SK-N-SH treated with all-trans-retinoic acid at 6 μM for 48 hours (cell line): Measurements from ENCODE around the gene PWWP2B.

Experiments used
- ATAC-seq: fragments of 200-7000 bp; cut with Tn5 transposase; 3 replicates; pipeline ENCODE4 v1.9.1; 2020; ENCODE audit warnings: mild to moderate bottlenecking, moderate library complexity
- ARNTL ChIP-seq: fragments of 450-650 bp; formaldehyde crosslinking; IDR thresholded peaks from 2 replicates; pipeline ENCODE4 v1.5.0; 2020; ENCODE audit warnings: low read depth, mild to moderate bottlenecking, moderate library complexity, borderline replicate concordance
- BACH2 ChIP-seq: fragments of 250-450 bp; sonication (Bioruptor Pico); IDR thresholded peaks from 2 replicates; pipeline ENCODE4 v1.9.0; 2021; ENCODE audit warnings: mild to moderate bottlenecking, borderline replicate concordance
- ESRRG ChIP-seq: fragments of 250-450 bp; sonication (Bioruptor Pico); IDR thresholded peaks from 2 replicates; pipeline ENCODE4 v1.6.1; 2021; ENCODE audit warnings: mild to moderate bottlenecking
- GLIS3 ChIP-seq: fragments of 250-450 bp; sonication (Bioruptor Pico); IDR thresholded peaks from 2 replicates; pipeline ENCODE4 v1.5.0; 2020; ENCODE audit warnings: mild to moderate bottlenecking, moderate library complexity
- ISL1 ChIP-seq: fragments of 250-450 bp; sonication (Bioruptor Pico); IDR thresholded peaks from 2 replicates; pipeline ENCODE4 v2.1.2; 2022; ENCODE audit warnings: mild to moderate bottlenecking, moderate library complexity
- OSR1 ChIP-seq: fragments of 250-450 bp; sonication (Bioruptor Pico); IDR thresholded peaks from 2 replicates; pipeline ENCODE4 v1.8.0; 2022; ENCODE audit warnings: moderate library complexity, mild to moderate bottlenecking, inconsistent platforms
- PPARA ChIP-seq: fragments of 250-450 bp; sonication (Bioruptor Pico); IDR thresholded peaks from 2 replicates; pipeline ENCODE4 v1.5.0; 2020; ENCODE audit warnings: mild to moderate bottlenecking, borderline replicate concordance
- RARB ChIP-seq: fragments of 250-450 bp; sonication (Bioruptor Pico); IDR thresholded peaks from 2 replicates; pipeline ENCODE4 v1.8.0; 2021; ENCODE audit warnings: mild to moderate bottlenecking, moderate library complexity
- SNAI2 ChIP-seq: fragments of 250-450 bp; sonication (Bioruptor Pico); IDR thresholded peaks from 2 replicates; pipeline ENCODE4 v1.5.0; 2020; ENCODE audit warnings: mild to moderate bottlenecking, moderate library complexity
- TCF4 ChIP-seq: fragments of 250-450 bp; sonication (Bioruptor Pico); IDR thresholded peaks from 2 replicates; pipeline ENCODE4 v1.8.0; 2021; ENCODE audit warnings: mild to moderate bottlenecking, moderate library complexity, borderline replicate concordance
- TOX ChIP-seq: fragments of 250-450 bp; sonication (Bioruptor Pico); IDR thresholded peaks from 2 replicates; pipeline ENCODE4 v1.8.0; 2021; ENCODE audit warnings: mild to moderate bottlenecking, moderate library complexity, borderline replicate concordance
- ZC3H10 ChIP-seq: fragments of 250-450 bp; sonication (Bioruptor Pico); IDR thresholded peaks from 2 replicates; pipeline ENCODE4 v1.5.1; 2021; ENCODE audit warnings: mild to moderate bottlenecking, moderate library complexity
- ZFP3 ChIP-seq: fragments of 250-450 bp; sonication (Bioruptor Pico); IDR thresholded peaks from 2 replicates; pipeline ENCODE4 v1.5.0; 2020; ENCODE audit warnings: mild to moderate bottlenecking, moderate library complexity
- ZFP30 ChIP-seq: fragments of 450-650 bp; formaldehyde crosslinking; IDR thresholded peaks from 2 replicates; pipeline ENCODE4 v1.5.0; 2022; ENCODE audit warnings: mild to moderate bottlenecking, moderate library complexity
- ZNF565 ChIP-seq: fragments of 450-650 bp; formaldehyde crosslinking; conservative IDR thresholded peaks from 2 replicates; pipeline ENCODE4 v1.5.0; 2020; ENCODE audit warnings: low read depth, mild to moderate bottlenecking, moderate library complexity
- ZNF70 ChIP-seq: fragments of 450-650 bp; formaldehyde crosslinking; IDR thresholded peaks from 2 replicates; pipeline ENCODE4 v1.5.0; 2020; ENCODE audit warnings: mild to moderate bottlenecking, moderate library complexity
- TF ChIP-seq, protein P1 (sequence below): fragments of 250-450 bp; sonication (Bioruptor Pico); IDR thresholded peaks from 2 replicates; pipeline ENCODE4 v1.5.0; 2020; ENCODE audit warnings: mild to moderate bottlenecking, moderate library complexity
- TF ChIP-seq, protein P2 (sequence below): fragments of 250-450 bp; sonication (Bioruptor Pico); IDR thresholded peaks from 2 replicates; pipeline ENCODE4 v1.8.0; 2020; ENCODE audit warnings: mild to moderate bottlenecking, moderate library complexity, borderline replicate concordance
- TF ChIP-seq, protein P3 (sequence below): fragments of 250-450 bp; sonication (Bioruptor Pico); IDR thresholded peaks from 2 replicates; pipeline ENCODE4 v1.5.1; 2021; ENCODE audit warnings: mild to moderate bottlenecking, moderate library complexity
- TF ChIP-seq, protein P4 (sequence below): fragments of 250-450 bp; sonication (Bioruptor Pico); IDR thresholded peaks from 2 replicates; pipeline ENCODE4 v1.5.1; 2020; ENCODE audit warnings: low read depth, mild to moderate bottlenecking, moderate library complexity
- TF ChIP-seq, protein P5 (sequence below): fragments of 250-450 bp; sonication (Bioruptor Pico); IDR thresholded peaks from 2 replicates; pipeline ENCODE4 v1.8.0; 2021; ENCODE audit warnings: low read depth, mild to moderate bottlenecking, moderate library complexity, borderline replicate concordance

PWWP2B gene

DNA sequence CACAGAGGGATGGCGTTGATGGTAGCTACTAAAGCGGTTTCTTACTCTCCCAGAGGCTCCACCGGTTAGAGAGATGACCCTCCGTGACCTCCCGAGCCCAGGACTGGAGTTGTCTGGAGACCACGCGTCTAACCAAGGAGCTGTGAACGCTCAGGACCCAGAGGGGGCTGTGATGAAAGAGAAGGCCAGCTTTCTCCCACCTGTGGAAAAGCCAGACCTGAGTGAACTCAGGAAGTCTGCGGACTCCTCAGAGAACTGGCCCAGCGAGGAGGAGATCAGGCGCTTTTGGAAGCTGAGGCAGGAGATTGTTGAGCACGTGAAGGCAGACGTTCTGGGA lies 49.1 kb upstream of the PWWP2B start:
- no peak for ATAC-seq
- TF ChIP-seq, protein P1, sequence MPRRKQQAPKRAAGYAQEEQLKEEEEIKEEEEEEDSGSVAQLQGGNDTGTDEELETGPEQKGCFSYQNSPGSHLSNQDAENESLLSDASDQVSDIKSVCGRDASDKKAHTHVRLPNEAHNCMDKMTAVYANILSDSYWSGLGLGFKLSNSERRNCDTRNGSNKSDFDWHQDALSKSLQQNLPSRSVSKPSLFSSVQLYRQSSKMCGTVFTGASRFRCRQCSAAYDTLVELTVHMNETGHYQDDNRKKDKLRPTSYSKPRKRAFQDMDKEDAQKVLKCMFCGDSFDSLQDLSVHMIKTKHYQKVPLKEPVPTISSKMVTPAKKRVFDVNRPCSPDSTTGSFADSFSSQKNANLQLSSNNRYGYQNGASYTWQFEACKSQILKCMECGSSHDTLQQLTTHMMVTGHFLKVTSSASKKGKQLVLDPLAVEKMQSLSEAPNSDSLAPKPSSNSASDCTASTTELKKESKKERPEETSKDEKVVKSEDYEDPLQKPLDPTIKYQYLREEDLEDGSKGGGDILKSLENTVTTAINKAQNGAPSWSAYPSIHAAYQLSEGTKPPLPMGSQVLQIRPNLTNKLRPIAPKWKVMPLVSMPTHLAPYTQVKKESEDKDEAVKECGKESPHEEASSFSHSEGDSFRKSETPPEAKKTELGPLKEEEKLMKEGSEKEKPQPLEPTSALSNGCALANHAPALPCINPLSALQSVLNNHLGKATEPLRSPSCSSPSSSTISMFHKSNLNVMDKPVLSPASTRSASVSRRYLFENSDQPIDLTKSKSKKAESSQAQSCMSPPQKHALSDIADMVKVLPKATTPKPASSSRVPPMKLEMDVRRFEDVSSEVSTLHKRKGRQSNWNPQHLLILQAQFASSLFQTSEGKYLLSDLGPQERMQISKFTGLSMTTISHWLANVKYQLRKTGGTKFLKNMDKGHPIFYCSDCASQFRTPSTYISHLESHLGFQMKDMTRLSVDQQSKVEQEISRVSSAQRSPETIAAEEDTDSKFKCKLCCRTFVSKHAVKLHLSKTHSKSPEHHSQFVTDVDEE (CRISPR knock-in tag), result no peak
- no peak for TF ChIP-seq ZFP3 (CRISPR knock-in tag)
- TF ChIP-seq ISL1 (CRISPR knock-in tag), result no peak
- no peak for TF ChIP-seq SNAI2 (CRISPR knock-in tag)

DNA sequence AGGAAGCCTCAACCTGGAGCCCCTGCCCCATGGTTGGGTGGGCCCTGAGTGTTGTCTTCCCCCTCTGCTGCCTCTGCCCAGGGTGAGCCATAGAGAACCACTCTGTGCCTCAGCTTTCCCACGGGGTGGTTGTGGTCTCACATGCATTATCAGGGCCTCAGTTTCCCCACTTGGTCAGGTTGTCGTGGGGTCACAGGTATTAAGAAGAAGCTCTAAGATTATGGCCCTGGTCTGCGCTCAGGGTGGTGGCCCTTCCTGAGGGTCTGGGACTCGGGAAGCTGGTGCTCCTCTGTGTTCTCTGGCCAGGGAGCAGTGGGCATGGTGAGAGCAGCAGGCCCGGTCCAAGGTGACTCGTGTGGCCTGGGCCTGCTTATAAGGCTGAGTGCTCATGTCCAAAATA lies 47.2 kb upstream of the PWWP2B start:
- no peak for ATAC-seq

DNA sequence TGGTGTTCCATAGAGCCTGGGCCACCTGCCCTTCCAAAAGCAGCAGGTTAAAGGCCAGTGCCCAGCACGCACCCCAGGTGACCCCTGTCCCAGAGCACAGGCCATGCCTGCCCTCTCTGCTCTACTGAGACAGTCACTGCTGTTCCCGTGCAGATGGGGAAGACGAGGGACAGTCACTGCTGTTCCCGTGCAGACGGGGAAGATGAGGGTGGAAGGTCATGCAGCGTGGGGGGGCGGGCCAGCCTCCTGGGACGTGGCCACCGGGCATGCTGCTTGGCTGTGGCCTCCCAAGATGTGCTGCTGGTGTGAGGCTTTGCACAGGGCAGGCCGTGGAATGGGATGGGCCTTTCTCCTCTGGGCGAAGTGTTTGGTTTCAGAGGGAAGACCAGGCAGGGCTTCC lies 46.6 kb upstream of the PWWP2B start:
- no peak for ATAC-seq
- TF ChIP-seq ZC3H10 (CRISPR knock-in tag) (no peak), RARB (CRISPR knock-in tag) (no peak), PPARA (CRISPR knock-in tag) (no peak), OSR1 (CRISPR knock-in tag) (no peak), ESRRG (no peak), ZFP30 (CRISPR knock-in tag) (no peak), TOX (CRISPR knock-in tag) (no peak), BACH2 (no peak), TCF4 (CRISPR knock-in tag) (no peak), ZNF70 (CRISPR knock-in tag) (no peak), ARNTL (no peak), ISL1 (CRISPR knock-in tag) (no peak), GLIS3 (no peak), ZFP3 (CRISPR knock-in tag) (no peak), ZNF565 (no peak)
- TF ChIP-seq, protein P2, sequence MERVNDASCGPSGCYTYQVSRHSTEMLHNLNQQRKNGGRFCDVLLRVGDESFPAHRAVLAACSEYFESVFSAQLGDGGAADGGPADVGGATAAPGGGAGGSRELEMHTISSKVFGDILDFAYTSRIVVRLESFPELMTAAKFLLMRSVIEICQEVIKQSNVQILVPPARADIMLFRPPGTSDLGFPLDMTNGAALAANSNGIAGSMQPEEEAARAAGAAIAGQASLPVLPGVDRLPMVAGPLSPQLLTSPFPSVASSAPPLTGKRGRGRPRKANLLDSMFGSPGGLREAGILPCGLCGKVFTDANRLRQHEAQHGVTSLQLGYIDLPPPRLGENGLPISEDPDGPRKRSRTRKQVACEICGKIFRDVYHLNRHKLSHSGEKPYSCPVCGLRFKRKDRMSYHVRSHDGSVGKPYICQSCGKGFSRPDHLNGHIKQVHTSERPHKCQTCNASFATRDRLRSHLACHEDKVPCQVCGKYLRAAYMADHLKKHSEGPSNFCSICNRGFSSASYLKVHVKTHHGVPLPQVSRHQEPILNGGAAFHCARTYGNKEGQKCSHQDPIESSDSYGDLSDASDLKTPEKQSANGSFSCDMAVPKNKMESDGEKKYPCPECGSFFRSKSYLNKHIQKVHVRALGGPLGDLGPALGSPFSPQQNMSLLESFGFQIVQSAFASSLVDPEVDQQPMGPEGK (CRISPR knock-in tag), result no peak
- TF ChIP-seq, protein P1 (CRISPR knock-in tag), result no peak
- TF ChIP-seq, protein P3, sequence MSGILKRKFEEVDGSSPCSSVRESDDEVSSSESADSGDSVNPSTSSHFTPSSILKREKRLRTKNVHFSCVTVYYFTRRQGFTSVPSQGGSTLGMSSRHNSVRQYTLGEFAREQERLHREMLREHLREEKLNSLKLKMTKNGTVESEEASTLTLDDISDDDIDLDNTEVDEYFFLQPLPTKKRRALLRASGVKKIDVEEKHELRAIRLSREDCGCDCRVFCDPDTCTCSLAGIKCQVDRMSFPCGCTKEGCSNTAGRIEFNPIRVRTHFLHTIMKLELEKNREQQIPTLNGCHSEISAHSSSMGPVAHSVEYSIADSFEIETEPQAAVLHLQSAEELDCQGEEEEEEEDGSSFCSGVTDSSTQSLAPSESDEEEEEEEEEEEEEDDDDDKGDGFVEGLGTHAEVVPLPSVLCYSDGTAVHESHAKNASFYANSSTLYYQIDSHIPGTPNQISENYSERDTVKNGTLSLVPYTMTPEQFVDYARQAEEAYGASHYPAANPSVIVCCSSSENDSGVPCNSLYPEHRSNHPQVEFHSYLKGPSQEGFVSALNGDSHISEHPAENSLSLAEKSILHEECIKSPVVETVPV (CRISPR knock-in tag), result no peak
- TF ChIP-seq, protein P4, sequence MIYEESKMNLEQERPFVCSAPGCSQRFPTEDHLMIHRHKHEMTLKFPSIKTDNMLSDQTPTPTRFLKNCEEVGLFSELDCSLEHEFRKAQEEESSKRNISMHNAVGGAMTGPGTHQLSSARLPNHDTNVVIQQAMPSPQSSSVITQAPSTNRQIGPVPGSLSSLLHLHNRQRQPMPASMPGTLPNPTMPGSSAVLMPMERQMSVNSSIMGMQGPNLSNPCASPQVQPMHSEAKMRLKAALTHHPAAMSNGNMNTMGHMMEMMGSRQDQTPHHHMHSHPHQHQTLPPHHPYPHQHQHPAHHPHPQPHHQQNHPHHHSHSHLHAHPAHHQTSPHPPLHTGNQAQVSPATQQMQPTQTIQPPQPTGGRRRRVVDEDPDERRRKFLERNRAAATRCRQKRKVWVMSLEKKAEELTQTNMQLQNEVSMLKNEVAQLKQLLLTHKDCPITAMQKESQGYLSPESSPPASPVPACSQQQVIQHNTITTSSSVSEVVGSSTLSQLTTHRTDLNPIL (CRISPR knock-in tag), result no peak
- TF ChIP-seq, protein P5, sequence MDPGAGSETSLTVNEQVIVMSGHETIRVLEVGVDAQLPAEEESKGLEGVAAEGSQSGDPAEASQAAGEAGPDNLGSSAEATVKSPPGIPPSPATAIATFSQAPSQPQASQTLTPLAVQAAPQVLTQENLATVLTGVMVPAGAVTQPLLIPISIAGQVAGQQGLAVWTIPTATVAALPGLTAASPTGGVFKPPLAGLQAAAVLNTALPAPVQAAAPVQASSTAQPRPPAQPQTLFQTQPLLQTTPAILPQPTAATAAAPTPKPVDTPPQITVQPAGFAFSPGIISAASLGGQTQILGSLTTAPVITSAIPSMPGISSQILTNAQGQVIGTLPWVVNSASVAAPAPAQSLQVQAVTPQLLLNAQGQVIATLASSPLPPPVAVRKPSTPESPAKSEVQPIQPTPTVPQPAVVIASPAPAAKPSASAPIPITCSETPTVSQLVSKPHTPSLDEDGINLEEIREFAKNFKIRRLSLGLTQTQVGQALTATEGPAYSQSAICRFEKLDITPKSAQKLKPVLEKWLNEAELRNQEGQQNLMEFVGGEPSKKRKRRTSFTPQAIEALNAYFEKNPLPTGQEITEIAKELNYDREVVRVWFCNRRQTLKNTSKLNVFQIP (CRISPR knock-in tag), result no peak
- TF ChIP-seq, all 23 proteins: peak for 0

More for the DNA sequence above, 47.2 kb upstream of the PWWP2B start:
- TF ChIP-seq BACH2 (no peak), ZFP3 (CRISPR knock-in tag) (no peak), TCF4 (CRISPR knock-in tag) (no peak), RARB (CRISPR knock-in tag) (no peak)
